A549 (cell line): ENCODE data around the gene TC2N. TPM values are rescaled to one million over a fixed set of nuclear protein-coding genes. Genes with fewer than 3 reads are reported as not detected.
A peak's percentile ranks its signal among the peaks of the same experiment; 100 is the strongest.

Experiments
- ATAC-seq, 2 experiments: fragments of 200-7000 bp in 1 of 2; fragments of >200 bp in 1 of 2; cut with Nextera tagmentation in 1 of 2; cut with Tn5 transposase in 1 of 2; 3 replicates each; pipeline versions ENCODE4 v1.8.0 to v1.9.1; 2018 to 2020; ENCODE audit warnings: mild to moderate bottlenecking in 1 of 2, moderate library complexity in 1 of 2
- CTCF ChIA-PET: fragments of 300-600 bp; sonication (Branson Sonifier 250); formaldehyde crosslinking; extraction: SDS; loops from one replicate; lab custom pipeline; 2021; ENCODE audit warnings: antibody characterized with exemption, inconsistent platforms; lab: Yijun Ruan, JAX
- POLR2A ChIA-PET: fragments of 350-600 bp; formaldehyde crosslinking; extraction: SDS; loops from one replicate; lab custom pipeline; 2021; ENCODE audit warnings: antibody characterized with exemption, inconsistent platforms; lab: Yijun Ruan, JAX
- DNase-seq, 2 experiments: peaks; one replicate each; pipeline versions ENCODE4 v3.0.0 to v3.0.0-alpha.2; 2011 to 2016; ENCODE audit warnings: low read depth in 1 of 2, low spot score in 1 of 2
- FAIRE-seq: peaks from 2 replicates; lab custom pipeline; 2011; peaks lifted over from hg19 to GRCh38; lab: Jason Lieb, UNC
- H3K27ac ChIP-seq, 2 experiments: fragments of >200 bp; sonication (Bioruptor Twin); formaldehyde crosslinking; 3 replicates each; pipeline ENCODE4 v1.5.1; 2016 to 2017
- H3K4me1 ChIP-seq: fragments of >200 bp; sonication (Bioruptor Twin); formaldehyde crosslinking; 3 replicates; pipeline ENCODE4 v1.6.1; 2016
- H3K4me2 ChIP-seq: fragments of >200 bp; sonication (Bioruptor Twin); formaldehyde crosslinking; 3 replicates; pipeline ENCODE4 v1.6.1; 2016
- H3K4me3 ChIP-seq: fragments of >200 bp; sonication (Bioruptor Twin); formaldehyde crosslinking; 3 replicates; pipeline ENCODE4 v1.5.1; 2016
- H3K9me3 ChIP-seq: fragments of >200 bp; sonication (Bioruptor Twin); formaldehyde crosslinking; 3 replicates; pipeline ENCODE4 v1.6.1; 2016
- BHLHE40 ChIP-seq: IDR thresholded peaks from 2 replicates; pipeline ENCODE4 v1.6.1; 2012; ENCODE audit warnings: low read depth, low read length, inconsistent platforms
- E2F6 ChIP-seq: IDR thresholded peaks from 2 replicates; pipeline ENCODE4 v1.6.1; 2012; ENCODE audit warnings: low read depth, borderline replicate concordance
- EHMT2 ChIP-seq: fragments of 200-600 bp; sonication (generic); IDR thresholded peaks from 2 replicates; pipeline ENCODE4 v1.6.1; 2016; ENCODE audit warnings: antibody characterized with exemption, low read depth, mild to moderate bottlenecking, moderate library complexity
- ESRRA ChIP-seq: fragments of 150-350 bp; IDR thresholded peaks from 2 replicates; pipeline ENCODE4 v1.6.1; 2014; ENCODE audit warnings: mild to moderate bottlenecking, low read length, borderline replicate concordance
- FOSL2 ChIP-seq, 2 experiments: fragments of 450-650 bp in 1 of 2; fragments of >200 bp in 1 of 2; sonication (Bioruptor Twin) in 1 of 2; formaldehyde crosslinking; IDR thresholded peaks; 2 replicates each; pipeline versions ENCODE4 v1.5.0 to v1.6.1; 2016 to 2020; ENCODE audit warnings: mild to moderate bottlenecking in 1 of 2, moderate library complexity in 1 of 2
- FOXS1 ChIP-seq: fragments of 250-450 bp; sonication (Bioruptor Pico); IDR thresholded peaks from 2 replicates; pipeline ENCODE4 v1.5.0; 2020; ENCODE audit warnings: mild to moderate bottlenecking, moderate library complexity
- GATA3 ChIP-seq: IDR thresholded peaks from 2 replicates; pipeline ENCODE4 v1.6.1; 2012; ENCODE audit warnings: borderline replicate concordance
- HDAC2 ChIP-seq: fragments of 200-600 bp; sonication (generic); IDR thresholded peaks from 2 replicates; pipeline ENCODE4 v1.6.1; 2016
- HES2 ChIP-seq: fragments of >200 bp; sonication (Bioruptor Twin); formaldehyde crosslinking; IDR thresholded peaks from 2 replicates; pipeline ENCODE4 v1.6.1; 2016
- HOXB13 ChIP-seq: fragments of 250-450 bp; sonication (Bioruptor Pico); IDR thresholded peaks from 2 replicates; pipeline ENCODE4 v1.5.0; 2020; ENCODE audit warnings: low read depth, mild to moderate bottlenecking, moderate library complexity
- HOXB5 ChIP-seq: fragments of 250-450 bp; sonication (Bioruptor Pico); IDR thresholded peaks from 2 replicates; pipeline ENCODE4 v1.5.0; 2020; ENCODE audit warnings: mild to moderate bottlenecking, moderate library complexity
- JUN ChIP-seq, 2 experiments: fragments of >200 bp; sonication (Bioruptor Twin); formaldehyde crosslinking; IDR thresholded peaks; 2 replicates in 1 of 2; 3 replicates in 1 of 2; pipeline ENCODE4 v1.6.1; 2016 to 2017
- KDM1A ChIP-seq: fragments of 200-600 bp; sonication (generic); IDR thresholded peaks from 2 replicates; pipeline ENCODE4 v1.6.1; 2016; ENCODE audit warnings: low read depth, mild to moderate bottlenecking
- KDM5A ChIP-seq: fragments of 200-600 bp; sonication (generic); IDR thresholded peaks from 2 replicates; pipeline ENCODE4 v1.6.1; 2016; ENCODE audit warnings: antibody characterized with exemption, mild to moderate bottlenecking
- MAFK ChIP-seq: fragments of 450-650 bp; IDR thresholded peaks from 2 replicates; pipeline ENCODE4 v1.6.1; 2014; ENCODE audit not compliant: partially characterized antibody
- MYC ChIP-seq: IDR thresholded peaks from 2 replicates; pipeline ENCODE4 v1.6.1; 2012; ENCODE audit warnings: mild to moderate bottlenecking, inconsistent platforms, low read length, improper control_type of control experiment, borderline replicate concordance
- NFE2L2 ChIP-seq: fragments of 150-350 bp; conservative IDR thresholded peaks from 2 replicates; pipeline ENCODE4 v1.6.1; 2014; ENCODE audit warnings: low read length
- PHF8 ChIP-seq: fragments of 200-600 bp; sonication (generic); IDR thresholded peaks from 2 replicates; pipeline ENCODE4 v1.6.1; 2016; ENCODE audit warnings: low read depth, mild to moderate bottlenecking, antibody characterized with exemption, moderate library complexity, borderline replicate concordance
- POLR2AphosphoS2 ChIP-seq: conservative IDR thresholded peaks from 2 replicates; pipeline ENCODE4 v1.6.1; 2012; ENCODE audit warnings: low read length, improper control_type of control experiment, inconsistent platforms
- RAD21 ChIP-seq, 2 experiments: fragments of >200 bp in 1 of 2; sonication (Bioruptor Twin) in 1 of 2; formaldehyde crosslinking in 1 of 2; IDR thresholded peaks in 1 of 2; conservative IDR thresholded peaks in 1 of 2; 2 replicates in 1 of 2; 3 replicates in 1 of 2; pipeline ENCODE4 v1.6.1; 2012 to 2018; ENCODE audit warnings: inconsistent platforms in 1 of 2
- RARB ChIP-seq: fragments of 250-450 bp; sonication (Bioruptor Pico); IDR thresholded peaks from 2 replicates; pipeline ENCODE4 v1.8.0; 2021; ENCODE audit warnings: mild to moderate bottlenecking, moderate library complexity
- RFX5 ChIP-seq: fragments of 450-650 bp; IDR thresholded peaks from 2 replicates; pipeline ENCODE4 v1.7.1; 2014; ENCODE audit warnings: antibody characterized with exemption, mild to moderate bottlenecking, moderate library complexity
- SMC3 ChIP-seq: fragments of >200 bp; sonication (Bioruptor Twin); formaldehyde crosslinking; IDR thresholded peaks from 3 replicates; pipeline ENCODE4 v1.6.1; 2018; ENCODE audit warnings: inconsistent platforms
- ZC3H11A ChIP-seq: fragments of 450-650 bp; IDR thresholded peaks from 2 replicates; pipeline ENCODE4 v1.6.1; 2014; ENCODE audit warnings: antibody characterized with exemption, mild to moderate bottlenecking
- ZFP36 ChIP-seq: fragments of 450-650 bp; IDR thresholded peaks from 2 replicates; pipeline ENCODE4 v1.6.1; 2014; ENCODE audit warnings: borderline replicate concordance; ENCODE audit not compliant: partially characterized antibody
- ZNF302 ChIP-seq: fragments of 250-450 bp; sonication (Bioruptor Pico); IDR thresholded peaks from 2 replicates; pipeline ENCODE4 v1.9.0; 2021; ENCODE audit warnings: inconsistent platforms, mild to moderate bottlenecking, moderate library complexity
- WGBS: methylation state at CpG from one replicate; pipeline ENCODE4 v1.1.6; 2017; ENCODE audit errors: missing lambda C conversion rate; 5-methylcytosine and 5-hydroxymethylcytosine counted together
- polyA plus RNA-seq, 4 experiments: library from polyadenylated mRNA; depleted of rRNA in 3 of 4; stranded (reverse); fragments of >200 nt; fragmentation: RNase III in 1 of 4; extraction: RNeasy Plus Mini Kit Qiagen cat#74134 plus additional on column Dnase treatment in 1 of 4; gene quantifications; 2 replicates in 3 of 4; 3 replicates in 1 of 4; pipeline ENCODE4 v1.2.3, GENCODE V29; 2011 to 2017
- TF ChIP-seq, protein P1 (sequence below): fragments of 150-350 bp; IDR thresholded peaks from 2 replicates; pipeline ENCODE4 v1.6.1; 2014; ENCODE audit warnings: low read depth, mild to moderate bottlenecking, low read length
- TF ChIP-seq, protein P2 (sequence below): fragments of 200-600 bp; sonication (generic); IDR thresholded peaks from 2 replicates; pipeline ENCODE4 v1.6.1; 2016; ENCODE audit warnings: antibody characterized with exemption, mild to moderate bottlenecking, moderate library complexity

The TC2N gene
- polyA plus RNA-seq, 2 of the 4 experiments (the other 2 are of a cell fraction) = 0.43 to 5.5 TPM

DNA sequence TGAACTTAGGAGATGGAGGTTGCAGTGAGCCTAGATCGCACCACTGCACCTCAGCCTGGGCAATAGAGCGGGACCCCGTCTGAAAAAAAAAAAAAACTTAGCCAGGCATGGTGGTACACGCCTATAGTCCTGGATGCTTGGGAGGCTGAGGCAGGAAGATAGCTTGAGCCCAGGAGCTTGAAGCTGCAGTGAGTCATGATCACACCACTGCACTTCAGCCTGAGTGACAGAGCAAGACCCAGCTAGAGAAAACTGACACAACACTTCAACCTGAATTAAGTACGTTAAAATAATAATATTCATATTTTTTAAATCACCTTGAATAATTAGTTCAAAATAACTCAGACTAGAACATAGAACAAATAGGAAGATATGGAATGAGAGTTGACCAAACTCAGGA lies 129.7 kb downstream of the TC2N start (continued):
- TF ChIP-seq E2F6 (no peak), FOSL2 (IDR thresholded peaks at IDR 0.05) (no peak), FOSL2 (CRISPR knock-in tag; IDR thresholded peaks at IDR 0.05) (no peak), ESRRA (no peak), JUN (IDR thresholded peaks at IDR 0.05) (no peak)

GRCh38 chr14:91732859-91733477 lies 134.4 kb downstream of the TC2N start:
- ATAC-seq = no peak
- no peak for FAIRE-seq
- TF ChIP-seq GATA3 (no peak), RFX5 (no peak), KDM1A (no peak)
- TF ChIP-seq, protein P1, sequence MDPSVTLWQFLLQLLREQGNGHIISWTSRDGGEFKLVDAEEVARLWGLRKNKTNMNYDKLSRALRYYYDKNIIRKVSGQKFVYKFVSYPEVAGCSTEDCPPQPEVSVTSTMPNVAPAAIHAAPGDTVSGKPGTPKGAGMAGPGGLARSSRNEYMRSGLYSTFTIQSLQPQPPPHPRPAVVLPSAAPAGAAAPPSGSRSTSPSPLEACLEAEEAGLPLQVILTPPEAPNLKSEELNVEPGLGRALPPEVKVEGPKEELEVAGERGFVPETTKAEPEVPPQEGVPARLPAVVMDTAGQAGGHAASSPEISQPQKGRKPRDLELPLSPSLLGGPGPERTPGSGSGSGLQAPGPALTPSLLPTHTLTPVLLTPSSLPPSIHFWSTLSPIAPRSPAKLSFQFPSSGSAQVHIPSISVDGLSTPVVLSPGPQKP = no peak
- Histone ChIP-seq H3K9me3 (no peaks in the 10 kb centered on the region), H3K4me1 (no peaks in the 10 kb centered on the region), H3K27ac (no peak overlapping the region), H3K4me2 (no peak overlapping the region), H3K4me3 (no peak overlapping the region)
- WGBS = 36% methylated on average over 2 of the region's 2 CpGs
- CTCF ChIA-PET = interaction anchor here (1.1 kb wide), 1 partner anchor 66 kb away, joined by 3 read pairs; no protein-coding TSS in a partner anchor
- POLR2A ChIA-PET = no interaction called here
- DNase-seq = peak in 1 of 2 experiments; percentile 22

DNA sequence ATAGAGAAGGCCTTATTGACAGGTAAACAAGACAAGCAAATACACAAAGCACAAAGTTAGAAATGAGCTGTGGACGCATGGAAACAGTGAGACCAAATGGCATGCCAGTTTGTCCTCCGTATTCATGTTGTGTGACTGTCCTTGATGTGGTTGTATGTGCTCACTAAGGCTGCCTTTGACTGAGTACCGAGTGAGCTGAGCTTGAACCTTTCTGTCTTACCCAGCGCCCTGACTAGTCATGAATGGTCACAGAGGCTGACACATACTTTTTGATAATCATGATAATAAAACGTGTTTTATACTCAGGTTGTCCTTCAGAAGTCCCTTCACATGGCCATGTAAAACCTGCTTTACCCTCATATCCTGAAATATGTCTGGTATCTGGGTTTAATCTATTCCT lies 134.9 kb downstream of the TC2N start:
- TF ChIP-seq HDAC2 (no peak), MAFK (no peak), HES2 (no peak), ZNF302 (CRISPR knock-in tag) (no peak), RAD21 (conservative IDR thresholded peaks at IDR 0.05 in 1 of 2, IDR thresholded peaks at IDR 0.05 in 1 of 2) (no peak), PHF8 (no peak), HOXB13 (CRISPR knock-in tag) (no peak), RARB (no peak), ZC3H11A (no peak), ZFP36 (no peak), GATA3 (no peak), SMC3 (no peak), KDM1A (no peak)
- TF ChIP-seq, all 56 proteins: peak for 0
- Histone ChIP-seq H3K9me3 (no peaks in the 10 kb centered on the region), H3K4me2 (no peak overlapping the region), H3K4me1 (no peaks in the 10 kb centered on the region), H3K4me3 (no peak overlapping the region), H3K27ac (no peak overlapping the region)
- CTCF ChIA-PET = interaction anchor here (1.1 kb wide), 1 partner anchor 67 kb away, joined by 3 read pairs; no protein-coding TSS in a partner anchor
- ATAC-seq (no peak), FAIRE-seq (no peak), DNase-seq (no peak)
- POLR2A ChIA-PET = no interaction called here
- 52% methylated on average over 5 of the region's 5 CpGs for WGBS

DNA sequence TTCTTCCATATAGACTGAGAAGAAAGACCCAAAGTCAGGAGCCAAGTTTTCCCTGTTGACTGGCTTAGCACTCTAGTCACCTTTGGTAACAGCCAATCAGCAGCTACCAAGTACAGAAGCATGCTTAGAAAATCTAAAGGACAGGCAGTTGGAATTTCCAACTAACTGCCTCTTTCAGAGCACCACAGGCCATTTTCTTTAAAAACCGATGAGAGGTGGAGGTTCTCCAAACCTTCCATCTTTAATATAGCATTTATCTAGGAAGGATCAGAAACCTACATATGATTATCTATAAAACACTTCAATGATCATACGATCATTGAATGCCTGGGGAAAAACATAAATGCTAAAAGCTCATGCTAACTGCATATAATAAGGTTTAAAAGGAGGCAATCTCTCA lies 135.3 kb downstream of the TC2N start, which contains the start of gene CATSPERB:
Gene CATSPERB (minus strand): TSS at position 101 of the 400 bp plus-strand sequence. CDS start 2,607 bp downstream, outside the sequence.
- 81% methylated on average over 2 of the region's 2 CpGs for WGBS
- ChIA-PET POLR2A (no interaction called here), CTCF (interaction anchor here (1.1 kb wide), 2 partner anchors 67 to 120 kb away, joined by 3 read pairs; no protein-coding TSS in a partner anchor)
- H3K27ac ChIP-seq = no peak within 1 kb of the TSS
- no peaks in the 10 kb centered on the region for H3K4me1 ChIP-seq
- no peak within 1 kb of the TSS for H3K4me2 ChIP-seq
- H3K4me3 ChIP-seq = no peak within 1 kb of the TSS
- ATAC-seq = no peak
- H3K9me3 ChIP-seq = no peaks in the 10 kb centered on the region
- no peak for FAIRE-seq
- DNase-seq = no peak
- TF ChIP-seq KDM5A (no peak), FOXS1 (CRISPR knock-in tag) (no peak), HOXB5 (CRISPR knock-in tag) (no peak), HOXB13 (CRISPR knock-in tag) (no peak), BHLHE40 (no peak), EHMT2 (no peak), POLR2AphosphoS2 (no peak), MYC (no peak), NFE2L2 (no peak)
- TF ChIP-seq, protein P2, sequence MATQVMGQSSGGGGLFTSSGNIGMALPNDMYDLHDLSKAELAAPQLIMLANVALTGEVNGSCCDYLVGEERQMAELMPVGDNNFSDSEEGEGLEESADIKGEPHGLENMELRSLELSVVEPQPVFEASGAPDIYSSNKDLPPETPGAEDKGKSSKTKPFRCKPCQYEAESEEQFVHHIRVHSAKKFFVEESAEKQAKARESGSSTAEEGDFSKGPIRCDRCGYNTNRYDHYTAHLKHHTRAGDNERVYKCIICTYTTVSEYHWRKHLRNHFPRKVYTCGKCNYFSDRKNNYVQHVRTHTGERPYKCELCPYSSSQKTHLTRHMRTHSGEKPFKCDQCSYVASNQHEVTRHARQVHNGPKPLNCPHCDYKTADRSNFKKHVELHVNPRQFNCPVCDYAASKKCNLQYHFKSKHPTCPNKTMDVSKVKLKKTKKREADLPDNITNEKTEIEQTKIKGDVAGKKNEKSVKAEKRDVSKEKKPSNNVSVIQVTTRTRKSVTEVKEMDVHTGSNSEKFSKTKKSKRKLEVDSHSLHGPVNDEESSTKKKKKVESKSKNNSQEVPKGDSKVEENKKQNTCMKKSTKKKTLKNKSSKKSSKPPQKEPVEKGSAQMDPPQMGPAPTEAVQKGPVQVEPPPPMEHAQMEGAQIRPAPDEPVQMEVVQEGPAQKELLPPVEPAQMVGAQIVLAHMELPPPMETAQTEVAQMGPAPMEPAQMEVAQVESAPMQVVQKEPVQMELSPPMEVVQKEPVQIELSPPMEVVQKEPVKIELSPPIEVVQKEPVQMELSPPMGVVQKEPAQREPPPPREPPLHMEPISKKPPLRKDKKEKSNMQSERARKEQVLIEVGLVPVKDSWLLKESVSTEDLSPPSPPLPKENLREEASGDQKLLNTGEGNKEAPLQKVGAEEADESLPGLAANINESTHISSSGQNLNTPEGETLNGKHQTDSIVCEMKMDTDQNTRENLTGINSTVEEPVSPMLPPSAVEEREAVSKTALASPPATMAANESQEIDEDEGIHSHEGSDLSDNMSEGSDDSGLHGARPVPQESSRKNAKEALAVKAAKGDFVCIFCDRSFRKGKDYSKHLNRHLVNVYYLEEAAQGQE = no peak
